Spleen (tissue), 7 donors: ENCODE results near the gene UQCRC1.

Experiments used
- CTCF ChIP-seq, 11 experiments: fragments of 200-600 bp in 7 of 11; fragments of 450-650 bp in 4 of 11; sonication (generic) in 4 of 11; IDR thresholded peaks in 8 of 11; conservative IDR thresholded peaks in 3 of 11; 1 replicate in 7 of 11; 2 replicates in 4 of 11; pipeline versions ENCODE4 v1.4.0 to v1.8.0; 2016 to 2021; ENCODE audit warnings: antibody characterized with exemption in 11 of 11, inconsistent platforms in 4 of 11, mild to moderate bottlenecking in 1 of 11
- POLR2A ChIP-seq, 3 donors: fragments of 450-650 bp; IDR thresholded peaks; one replicate each; pipeline ENCODE4 v1.5.1; 2017; ENCODE audit warnings: antibody characterized with exemption in 3 of 3, mild to moderate bottlenecking in 1 of 3
- POLR2AphosphoS5 ChIP-seq, 3 donors: sonication (generic); formaldehyde crosslinking; IDR thresholded peaks; one replicate each; pipeline ENCODE4 v1.5.1; 2017; ENCODE audit warnings: antibody characterized with exemption in 3 of 3
- donor health status: DM: no; HTN: no; CAD: no; lungs with moderate emphysema.
- donor health status: DM: no; HTN: no; CAD: no.
- donor health status: DM: no; HTN: no; CAD: no.

GRCh38 chr3:48656841-48657281 is 47.4 kb upstream of the UQCRC1 start:
- TF ChIP-seq CTCF (IDR thresholded peaks at IDR 0.05 in 8 of 11, conservative IDR thresholded peaks at IDR 0.05 in 3 of 11): no peak
- TF ChIP-seq POLR2A (IDR thresholded peaks at IDR 0.05): no peak
- no peak for TF ChIP-seq POLR2AphosphoS5 (IDR thresholded peaks at IDR 0.05)
